Inflammatory macrophage treated with lipopolysaccharide for 1 hour (primary cell): Measurements from ENCODE around the gene CYTIP.
"Not testable (repeated sequence)": the region's sequence is repeated elsewhere in the genome, so short reads cannot be mapped to it uniquely, and the experiment has no call there.

Source experiments
- DNase-seq, 2 donors: peaks; one replicate each; pipeline ENCODE4 v3.0.0-alpha.2; 2020 to 2022

The CYTIP gene

GRCh38 chr2:157421331-157421944 lies 22.5 kb downstream of the CYTIP start:
- peak; percentile 75 to 86 for DNase-seq

DNA sequence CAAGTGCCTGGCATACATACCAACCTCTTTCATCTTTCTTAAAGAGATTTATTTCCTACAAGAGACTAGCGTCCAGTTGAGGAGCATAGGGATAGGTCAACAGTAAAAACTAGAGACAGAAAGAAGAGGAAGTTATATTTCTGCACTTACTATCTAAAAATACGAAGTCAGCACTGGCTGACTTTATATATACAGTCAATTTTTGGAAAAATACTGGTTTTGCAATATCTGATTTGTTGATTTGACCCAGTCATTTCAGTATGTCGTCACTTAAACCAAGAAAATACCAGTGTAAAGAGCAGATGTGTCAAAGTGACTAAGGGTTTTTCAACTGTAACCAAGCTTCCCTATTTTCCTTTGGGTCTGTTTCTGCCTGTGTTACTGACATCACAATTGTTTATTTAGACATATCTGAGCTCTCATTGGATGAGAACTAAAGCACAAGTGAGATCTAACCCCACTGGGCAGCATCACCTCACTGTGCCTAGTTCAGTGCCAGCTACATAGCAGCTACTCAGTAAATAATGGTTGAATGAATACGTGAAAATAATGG lies 23.0 kb downstream of the CYTIP start:
- DNase-seq, result peak; percentile 96 to 99

- peak in 1 of 2 donors; percentile 24 for DNase-seq
These were observed 24.8 kb downstream of the CYTIP start for GRCh38 chr2:157419031-157419575.

DNA sequence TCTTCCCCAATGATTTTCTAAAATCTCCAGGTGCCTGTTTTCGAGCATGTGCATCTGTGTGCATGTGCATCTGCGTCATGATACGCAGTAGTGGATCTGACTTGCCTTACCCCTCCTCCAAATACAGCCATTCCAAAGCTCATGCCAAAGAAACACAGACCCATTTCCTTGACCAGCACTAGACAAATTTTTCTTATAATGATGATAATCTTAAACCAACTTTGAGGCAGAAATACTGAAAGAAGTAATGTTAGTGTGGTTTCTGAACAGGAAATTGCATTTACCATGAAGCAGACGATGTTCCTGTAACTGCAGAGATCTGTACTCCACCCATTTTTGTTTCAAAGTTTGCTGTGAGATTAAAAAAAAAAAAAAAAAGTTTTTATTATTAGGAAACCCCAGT lies 25.6 kb downstream of the CYTIP start:
- DNase-seq, result peak in 1 of 2 donors; percentile 60

- peak; percentile 32 to 56 for DNase-seq
These were observed 28.2 kb downstream of the CYTIP start for GRCh38 chr2:157415591-157416101.

DNA sequence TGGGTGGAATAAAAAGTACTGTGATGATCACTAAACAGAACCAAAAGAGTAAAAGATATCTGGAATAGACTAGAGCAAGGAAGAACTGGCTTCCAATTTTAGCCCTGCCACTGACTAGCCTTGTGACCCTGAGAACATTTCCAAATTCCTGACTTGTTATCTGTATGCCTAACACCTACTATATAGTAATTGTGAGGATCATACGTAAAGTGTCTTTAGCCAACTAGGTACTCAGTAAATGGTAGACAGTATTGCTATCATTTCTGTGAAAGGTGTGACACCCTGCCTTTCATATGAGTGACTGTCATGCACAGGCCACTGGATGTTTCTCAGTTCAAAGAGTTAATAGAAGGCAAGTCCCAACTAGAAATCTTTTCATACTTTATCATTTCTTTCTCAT lies 29.8 kb downstream of the CYTIP start:
- DNase-seq, result no peak

- no peak for DNase-seq
These were observed 30.4 kb downstream of the CYTIP start for GRCh38 chr2:157413326-157414035.

GRCh38 chr2:157411624-157412336 lies 32.1 kb downstream of the CYTIP start:
- no peak for DNase-seq

DNA sequence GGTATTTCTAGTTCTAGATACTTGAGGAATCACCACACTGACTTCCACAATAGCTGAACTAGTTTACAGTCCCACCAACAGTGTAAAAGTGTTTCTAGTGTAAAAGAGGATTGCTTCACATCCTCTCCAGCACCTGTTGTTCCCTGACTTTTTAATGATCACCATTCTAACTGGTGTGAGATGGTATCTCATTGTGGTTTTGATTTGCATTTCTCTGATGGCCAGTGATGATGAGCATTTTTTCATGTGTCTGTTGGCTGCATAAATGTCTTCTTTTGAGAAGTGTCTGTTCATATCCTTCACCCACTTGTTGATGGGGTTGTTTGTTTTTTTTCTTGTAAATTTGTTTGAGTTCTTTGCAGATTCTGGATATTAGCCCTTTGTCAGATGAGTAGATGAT lies 38.5 kb downstream of the CYTIP start:
- not testable (repeated sequence) for DNase-seq

DNA sequence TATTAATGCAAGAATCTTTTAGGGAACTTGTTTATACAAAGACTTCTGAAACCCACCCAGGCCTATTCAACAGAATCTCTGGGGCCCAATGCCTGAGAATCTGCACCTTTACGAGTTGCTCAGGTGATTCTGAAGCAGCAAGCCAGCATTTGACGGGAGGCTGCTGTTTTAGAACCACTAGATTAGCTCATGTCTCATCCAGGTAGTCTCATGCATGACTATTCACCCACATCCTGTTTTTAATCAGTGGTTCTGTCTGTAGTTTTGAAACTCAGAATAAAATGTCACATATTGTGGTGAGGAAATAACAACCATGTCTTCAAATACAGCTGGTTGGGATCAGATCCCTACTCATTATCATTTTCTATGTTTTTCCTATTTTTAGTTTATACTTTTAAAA lies 39.5 kb downstream of the CYTIP start:
- DNase-seq, result no peak

DNA sequence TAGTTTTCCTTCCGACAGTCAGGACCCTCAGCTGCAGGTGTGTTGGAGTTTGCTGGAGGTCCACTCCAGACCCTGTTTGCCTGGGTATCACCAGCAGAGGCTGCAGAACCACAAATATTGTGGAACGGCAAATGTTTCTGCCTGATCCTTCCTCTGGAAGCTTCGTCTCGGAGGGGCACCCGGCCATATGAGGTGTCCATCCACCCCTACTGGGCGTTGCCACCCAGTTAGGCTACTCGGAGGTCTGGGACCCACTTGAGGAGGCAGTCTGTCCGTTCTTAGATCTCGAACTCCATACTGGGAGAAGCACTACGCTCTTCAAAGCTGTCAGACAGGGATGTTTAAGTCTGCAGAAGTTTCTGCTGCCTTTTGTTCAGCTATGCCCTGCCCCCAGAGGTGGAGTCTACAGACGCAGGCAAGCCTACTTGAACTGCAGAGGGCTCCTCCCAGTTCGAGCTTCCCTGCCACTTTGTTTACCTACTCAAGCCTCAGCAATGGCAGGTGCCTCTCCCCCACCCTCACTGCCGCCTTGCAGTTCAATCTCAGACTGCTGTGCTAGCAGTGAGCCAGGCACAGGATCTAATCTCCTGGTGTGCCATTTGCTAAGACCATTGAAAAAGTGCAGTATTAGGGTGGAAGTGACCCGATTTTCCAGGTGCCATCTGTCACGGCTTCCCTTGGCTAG lies 40.9 kb downstream of the CYTIP start:
- DNase-seq, result not testable (repeated sequence)

DNA sequence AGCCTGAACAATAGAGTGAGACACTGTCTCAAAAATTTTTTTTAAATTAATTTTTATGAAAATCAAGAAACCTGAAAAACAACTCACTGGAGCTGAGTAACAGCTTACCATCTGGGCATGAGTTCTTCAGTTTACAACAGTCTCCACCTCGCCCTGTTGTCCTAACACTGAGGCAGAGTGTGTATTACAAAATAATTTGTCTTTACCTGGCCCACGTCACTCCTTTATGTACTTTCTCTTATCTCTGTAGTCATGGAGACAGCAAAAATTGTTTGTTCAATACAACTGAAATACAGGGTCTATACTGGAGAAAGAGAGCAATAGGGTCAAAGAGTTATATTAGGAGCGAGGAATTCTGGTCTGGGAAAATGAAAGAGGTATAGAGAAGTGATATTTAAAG lies 48.1 kb downstream of the CYTIP start:
- no peak for DNase-seq

DNA sequence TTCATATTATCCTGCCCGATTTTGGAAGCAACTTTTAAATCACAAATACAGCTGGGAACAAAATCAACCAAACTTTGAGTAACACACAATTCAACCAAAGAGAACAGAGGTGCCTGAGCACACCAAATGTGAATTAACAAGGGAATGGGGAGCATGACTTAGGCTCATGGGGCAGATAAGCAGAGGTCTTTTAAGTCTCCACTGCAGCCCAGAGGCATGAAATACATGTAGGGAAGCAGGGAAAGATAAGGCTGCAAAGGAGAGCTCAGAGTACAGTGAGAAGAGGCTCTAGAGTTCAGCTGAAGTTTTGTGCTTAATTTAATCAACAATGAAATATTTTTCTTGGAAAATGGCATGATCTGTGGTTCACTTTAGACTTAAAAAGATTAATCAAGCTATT lies 49.0 kb downstream of the CYTIP start:
- no peak for DNase-seq

DNA sequence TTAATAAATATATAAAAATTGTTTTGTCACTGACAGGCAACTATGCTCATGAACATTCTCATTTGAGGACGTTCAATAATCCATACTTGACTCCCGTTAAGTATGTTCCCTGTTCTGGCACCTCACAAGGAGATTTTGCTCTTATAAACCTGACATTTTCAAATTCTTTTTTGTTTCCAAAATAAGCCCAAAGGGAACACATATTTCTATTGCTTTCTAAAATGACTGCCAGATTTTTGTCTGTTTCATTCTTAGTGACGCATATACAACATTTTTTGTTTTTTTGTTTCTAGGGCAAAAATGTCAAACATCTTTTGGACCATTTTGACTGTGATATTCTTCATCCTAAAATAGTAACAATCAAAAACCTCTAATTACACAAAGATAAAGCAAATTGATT lies 50.5 kb downstream of the CYTIP start:
- no peak for DNase-seq

- DNase-seq, result no peak
These were observed 55.1 kb downstream of the CYTIP start for GRCh38 chr2:157388827-157389226.

- no peak for DNase-seq
These were observed 57.1 kb downstream of the CYTIP start for GRCh38 chr2:157386747-157387146.

DNA sequence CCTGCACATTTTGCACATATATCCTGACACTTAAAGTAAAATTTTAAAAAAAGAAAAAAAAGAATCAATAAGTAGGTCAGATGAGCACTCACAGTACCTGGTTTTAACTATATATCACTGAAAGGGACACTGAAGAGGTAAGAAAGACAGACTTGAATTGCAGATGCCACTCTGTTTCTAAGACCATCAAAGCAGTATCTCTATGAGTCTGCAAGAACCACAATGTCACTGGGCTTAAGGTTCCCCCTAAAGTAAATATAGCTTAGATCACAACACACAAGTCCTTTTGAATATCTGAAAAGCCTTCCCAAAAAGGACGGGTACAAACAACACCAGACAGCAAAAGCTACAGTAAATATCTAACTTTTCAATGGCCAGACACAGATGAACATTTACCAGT lies 57.6 kb downstream of the CYTIP start:
- DNase-seq, result no peak

GRCh38 chr2:157377861-157378260 lies 66.0 kb downstream of the CYTIP start:
- DNase-seq, result no peak

GRCh38 chr2:157376041-157376440 lies 67.8 kb downstream of the CYTIP start:
- no peak for DNase-seq

DNA sequence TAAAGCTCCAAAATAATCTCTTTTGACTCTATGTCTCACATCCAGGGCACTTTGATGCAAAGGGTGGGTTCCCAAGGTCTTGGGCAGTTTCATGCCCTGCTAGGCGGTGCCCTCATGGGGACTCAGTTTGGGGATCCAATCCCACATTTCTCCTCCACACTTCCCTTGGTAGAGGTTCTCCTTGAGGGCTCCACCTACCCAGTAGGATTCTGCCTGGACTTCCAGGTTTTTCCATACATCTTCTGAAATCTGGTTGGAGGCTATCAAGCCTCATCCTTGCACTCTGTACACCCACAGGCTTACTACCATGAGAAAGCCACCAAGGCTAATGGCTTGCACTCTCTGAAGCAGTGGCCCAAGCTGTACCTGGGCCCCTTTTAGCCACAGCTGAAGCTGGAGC lies 68.5 kb downstream of the CYTIP start:
- no peak for DNase-seq

DNA sequence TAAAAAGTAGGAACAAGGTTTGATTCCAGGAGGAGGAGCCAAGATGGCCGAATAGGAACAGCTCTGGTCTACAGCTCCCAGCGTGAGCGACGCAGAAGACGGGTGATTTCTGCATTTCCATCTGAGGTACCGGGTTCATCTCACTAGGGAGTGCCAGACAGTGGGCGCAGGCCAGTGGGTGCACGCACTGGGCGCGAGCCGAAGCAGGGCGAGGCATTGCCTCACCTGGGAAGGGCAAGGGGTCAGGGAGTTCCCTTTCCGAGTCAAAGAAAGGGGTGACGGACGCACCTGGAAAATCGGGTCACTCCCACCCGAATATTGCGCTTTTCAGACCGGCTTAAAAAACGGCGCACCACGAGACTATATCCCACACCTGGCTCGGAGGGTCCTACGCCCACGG lies 75.4 kb downstream of the CYTIP start:
- DNase-seq, result not testable (repeated sequence)

GRCh38 chr2:157367704-157368103 lies 76.2 kb downstream of the CYTIP start:
- DNase-seq, result no peak
